ENCODE measurements around the gene FMNL1.
"Not testable (repeated sequence)": the region's sequence is repeated elsewhere in the genome, so short reads cannot be mapped to it uniquely, and the experiment has no call there.

The FMNL1 gene

DNA sequence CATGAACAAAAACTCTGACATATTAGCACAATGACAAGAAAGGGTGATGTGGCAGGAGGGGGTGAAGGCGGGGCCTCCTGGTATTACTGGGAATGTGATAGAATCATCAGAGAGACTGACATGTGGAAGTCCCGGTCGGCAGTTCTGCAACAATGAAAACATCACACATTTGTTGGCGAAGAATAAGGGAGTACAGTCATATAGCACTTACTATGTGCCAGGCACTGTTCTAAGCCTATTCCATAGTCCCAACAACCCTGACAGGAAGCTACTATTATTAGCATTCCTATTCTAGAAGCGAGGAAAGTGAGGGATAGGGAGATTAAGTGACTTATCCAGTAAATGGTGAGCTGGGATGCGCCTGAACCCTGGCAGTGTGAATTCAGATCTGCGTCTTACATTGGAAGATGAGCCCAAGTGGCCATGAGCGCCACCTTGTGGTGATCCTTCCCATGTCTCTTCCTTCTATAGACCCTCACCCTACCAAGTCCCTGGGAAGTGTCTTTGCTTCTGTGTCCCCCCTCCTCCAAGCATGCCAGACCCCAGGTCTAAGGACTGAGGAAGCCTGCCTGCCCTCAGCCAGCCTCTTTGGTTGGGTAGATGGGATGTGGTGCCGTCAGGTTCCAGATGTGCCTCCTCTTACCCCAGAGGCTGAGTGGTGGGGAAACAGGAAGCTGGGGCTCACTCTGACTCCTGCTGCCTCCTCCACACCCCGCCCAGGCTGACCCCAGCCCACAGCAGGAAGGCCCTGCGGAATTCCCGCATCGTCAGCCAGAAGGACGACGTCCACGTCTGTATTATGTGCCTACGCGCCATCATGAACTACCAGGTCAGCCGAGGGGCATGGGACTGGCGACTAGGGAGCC is 14.0 kb downstream of the FMNL1 start:
- peak; percentile 86 for DNase-seq (ENCODE audit: low spot score)

DNA sequence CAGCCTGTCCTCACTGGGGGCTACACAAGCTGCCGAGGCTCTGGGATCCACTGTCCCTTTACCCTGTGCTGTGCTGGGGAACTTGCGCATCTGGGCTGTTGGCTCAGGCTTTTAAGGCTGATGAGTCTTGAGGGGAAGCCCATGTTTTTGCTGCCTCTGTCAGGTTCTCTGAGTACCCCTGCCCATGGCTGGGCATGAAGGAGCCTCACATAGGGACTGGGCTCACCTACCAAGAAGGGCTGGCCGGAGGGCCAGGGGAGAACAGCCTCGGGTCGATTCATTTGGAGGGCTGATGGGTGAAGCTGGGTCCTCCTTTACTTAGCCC is 14.6 kb downstream of the FMNL1 start:
- no peak for DNase-seq (ENCODE audit: low spot score)

GRCh38 chr17:45237686-45238085 is 16.0 kb downstream of the FMNL1 start:
- DNase-seq (ENCODE audit: low spot score) = no peak

DNA sequence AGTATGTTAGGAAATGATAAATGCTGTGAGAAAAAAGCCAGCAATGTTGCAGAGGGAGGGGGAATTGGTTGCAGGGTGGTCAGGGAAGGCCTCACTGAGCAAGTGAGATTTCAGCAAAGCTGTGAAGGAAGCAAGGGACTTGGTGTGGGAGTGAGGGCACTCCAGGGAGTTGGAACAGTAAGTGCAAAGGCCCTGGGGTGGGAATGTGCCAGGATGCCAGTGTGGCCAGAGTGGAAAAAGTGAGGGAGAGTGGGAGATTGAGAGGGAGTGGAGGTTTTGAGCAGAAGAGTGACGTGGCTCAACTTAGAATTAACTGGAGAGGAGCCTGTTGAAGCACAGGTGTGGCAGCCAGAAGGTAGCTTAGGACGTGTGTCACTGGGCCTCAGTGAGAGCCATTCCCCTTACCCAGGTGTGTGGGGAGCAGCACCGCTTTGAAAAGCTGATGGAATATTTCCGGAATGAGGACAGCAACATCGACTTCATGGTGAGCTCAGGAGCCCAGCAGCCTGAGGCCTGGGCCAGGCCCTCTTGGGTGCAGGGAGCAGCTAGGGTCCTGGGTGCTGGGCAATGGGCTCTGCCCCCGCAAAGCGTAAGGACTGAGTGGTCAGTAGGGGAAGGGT is 16.6 kb downstream of the FMNL1 start:
- no peak for DNase-seq (ENCODE audit: low spot score)

GRCh38 chr17:45240905-45241327 is 19.2 kb downstream of the FMNL1 start:
- no peak for DNase-seq (ENCODE audit: low spot score)

DNA sequence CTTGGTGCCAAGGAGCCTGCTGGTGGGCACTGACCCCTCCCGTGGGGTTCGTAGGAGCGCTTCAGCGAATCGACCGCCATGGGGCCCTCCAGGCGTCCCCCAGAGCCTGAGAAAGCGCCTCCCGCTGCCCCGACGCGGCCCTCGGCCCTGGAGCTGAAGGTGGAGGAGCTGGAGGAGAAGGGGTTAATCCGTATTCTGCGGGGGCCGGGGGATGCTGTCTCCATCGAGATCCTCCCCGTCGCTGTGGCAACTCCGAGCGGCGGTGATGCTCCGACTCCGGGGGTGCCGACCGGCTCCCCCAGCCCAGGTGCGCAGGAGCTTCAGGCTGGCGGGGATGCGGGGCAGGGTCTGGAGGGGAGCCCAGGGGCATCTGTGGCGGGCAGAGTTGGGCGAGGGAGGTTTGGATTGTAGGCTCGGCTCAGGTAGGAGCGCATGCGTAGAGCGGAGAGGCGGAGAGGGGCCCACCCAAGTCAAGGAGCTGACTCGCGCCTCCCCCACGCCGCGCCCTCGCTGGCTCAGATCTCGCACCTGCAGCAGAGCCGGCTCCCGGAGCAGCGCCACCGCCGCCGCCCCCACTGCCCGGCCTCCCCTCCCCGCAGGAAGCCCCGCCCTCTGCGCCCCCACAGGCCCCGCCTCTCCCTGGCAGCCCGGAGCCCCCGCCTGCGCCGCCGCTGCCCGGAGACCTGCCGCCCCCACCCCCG is 19.8 kb downstream of the FMNL1 start:
- DNase-seq (ENCODE audit: low spot score) = no peak

DNA sequence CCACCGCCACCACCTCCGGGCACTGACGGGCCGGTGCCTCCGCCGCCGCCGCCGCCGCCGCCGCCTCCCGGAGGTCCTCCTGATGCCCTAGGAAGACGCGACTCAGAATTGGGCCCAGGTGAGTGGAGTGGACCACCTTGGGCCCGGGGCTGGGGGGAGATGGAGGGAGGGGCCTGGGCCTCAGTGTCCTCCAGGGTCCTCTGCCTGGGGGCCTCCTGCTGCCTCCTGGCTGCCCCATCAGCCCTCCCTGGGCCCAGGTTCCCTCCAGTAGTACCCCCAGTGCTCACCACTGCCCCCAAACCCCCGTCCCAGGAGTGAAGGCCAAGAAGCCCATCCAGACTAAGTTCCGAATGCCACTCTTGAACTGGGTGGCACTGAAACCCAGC is 20.3 kb downstream of the FMNL1 start:
- DNase-seq (ENCODE audit: low spot score) = no peak

- no peak for DNase-seq (ENCODE audit: low spot score)
These were observed 22.1 kb downstream of the FMNL1 start for GRCh38 chr17:45243750-45244149.

DNA sequence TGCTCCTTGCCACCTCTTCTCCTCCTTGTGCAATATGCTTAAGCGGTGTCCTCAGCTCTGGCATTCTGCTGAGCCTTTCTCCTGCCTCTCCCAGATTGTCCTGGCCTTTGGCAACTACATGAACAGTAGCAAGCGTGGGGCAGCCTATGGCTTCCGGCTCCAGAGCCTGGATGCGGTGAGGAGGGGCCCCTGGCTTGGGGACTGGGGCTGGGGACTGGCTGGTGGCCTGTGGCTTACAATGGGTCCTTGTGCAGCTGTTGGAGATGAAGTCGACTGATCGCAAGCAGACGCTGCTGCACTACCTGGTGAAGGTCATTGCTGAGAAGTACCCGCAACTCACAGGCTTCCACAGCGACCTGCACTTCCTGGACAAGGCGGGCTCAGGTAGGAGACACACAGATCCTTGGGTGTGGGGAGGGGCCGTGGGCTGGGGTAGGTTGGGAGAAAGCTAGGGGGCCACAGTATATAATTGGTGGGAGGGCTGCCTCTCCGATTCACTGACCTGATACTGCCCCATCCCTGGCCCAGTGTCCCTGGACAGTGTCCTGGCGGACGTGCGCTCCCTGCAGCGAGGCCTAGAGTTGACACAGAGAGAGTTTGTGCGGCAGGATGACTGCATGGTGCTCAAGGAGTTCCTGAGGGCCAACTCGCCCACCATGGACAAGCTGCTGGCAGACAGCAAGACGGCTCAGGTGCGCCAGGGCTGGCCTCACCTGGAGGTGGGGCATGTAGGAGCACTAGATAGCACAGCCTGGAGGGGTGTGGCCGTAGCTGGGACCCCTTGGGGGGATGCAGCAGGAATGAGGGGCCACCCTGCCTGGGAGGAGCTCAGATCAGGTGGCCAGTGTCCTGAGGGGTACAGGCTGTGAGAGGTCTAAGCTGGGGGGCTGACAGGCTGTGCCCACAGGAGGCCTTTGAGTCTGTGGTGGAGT is 23.3 kb downstream of the FMNL1 start:
- no peak for DNase-seq (ENCODE audit: low spot score)

- no peak for DNase-seq (ENCODE audit: low spot score)
These were observed 24.7 kb downstream of the FMNL1 start for GRCh38 chr17:45246338-45246737.

GRCh38 chr17:45246861-45247428 is 25.3 kb downstream of the FMNL1 start:
- DNase-seq (ENCODE audit: low spot score) = peak; percentile 93

GRCh38 chr17:45247429-45248131 is 25.9 kb downstream of the FMNL1 start:
- peak; percentile 100 for DNase-seq (ENCODE audit: low spot score)

- DNase-seq (ENCODE audit: low spot score) = peak; percentile 87
These were observed 26.7 kb downstream of the FMNL1 start for GRCh38 chr17:45248132-45248957.

DNA sequence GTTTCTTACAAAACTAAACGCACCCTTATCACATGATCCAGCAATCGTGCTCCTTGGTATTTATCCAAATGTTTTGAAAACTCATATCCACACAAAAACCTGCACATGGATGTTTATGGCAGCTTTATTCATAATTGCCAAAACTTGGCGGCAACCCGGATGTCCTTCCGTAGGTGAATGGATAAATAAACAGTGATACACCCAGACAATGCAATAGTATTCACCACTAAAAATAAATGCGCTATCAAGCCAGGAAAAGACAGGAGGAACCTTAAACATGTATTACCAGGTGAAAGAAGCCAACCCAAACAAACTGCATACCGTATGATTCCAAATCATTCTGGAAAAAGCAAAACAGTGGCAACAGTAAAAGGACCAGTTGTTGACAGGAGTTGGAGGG is 30.2 kb downstream of the FMNL1 start:
- DNase-seq (ENCODE audit: low spot score) = no peak

DNA sequence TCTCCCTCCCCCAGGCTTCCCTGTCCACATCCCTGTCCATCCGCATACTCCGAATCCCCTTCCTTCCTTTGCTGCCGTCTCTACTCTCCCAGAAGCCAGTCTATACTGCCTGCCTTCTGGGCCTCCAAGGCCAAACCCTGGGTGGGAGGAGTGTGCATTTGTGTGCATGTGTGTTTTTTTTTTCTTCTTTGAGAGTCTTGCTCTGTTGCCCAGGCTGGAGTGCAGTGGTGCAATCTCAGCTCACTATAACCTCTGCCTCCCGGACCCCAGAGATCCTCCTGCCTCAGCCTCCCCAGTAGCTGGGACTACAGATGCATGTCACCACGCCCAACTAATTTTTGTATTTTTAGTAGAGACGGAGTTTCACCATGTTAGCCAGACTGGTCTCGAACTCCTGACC is 31.6 kb downstream of the FMNL1 start:
- DNase-seq (ENCODE audit: low spot score) = not testable (repeated sequence)

GRCh38 chr17:45253879-45254278 is 32.2 kb downstream of the FMNL1 start:
- no peak for DNase-seq (ENCODE audit: low spot score)

DNA sequence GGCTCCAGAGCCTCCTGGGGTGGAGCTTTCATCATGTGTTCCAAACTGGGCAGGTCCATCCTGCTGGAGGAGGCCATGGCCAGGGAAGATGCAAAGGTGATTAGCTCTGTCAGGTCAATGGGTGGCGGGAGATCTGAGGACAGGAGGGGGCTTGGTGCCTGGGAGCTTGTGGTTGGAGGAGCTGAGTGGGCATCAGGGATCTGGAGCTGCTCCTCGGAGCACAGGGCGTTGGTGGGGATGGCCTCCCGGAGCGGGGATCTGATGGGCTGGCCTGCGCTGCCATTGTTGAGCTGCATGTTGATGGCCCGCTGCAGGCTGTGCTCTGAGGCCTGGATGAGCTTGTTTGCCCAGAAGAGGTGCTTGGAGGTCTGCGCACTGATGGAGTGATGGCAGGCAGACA is 33.7 kb downstream of the FMNL1 start:
- no peak for DNase-seq (ENCODE audit: low spot score)

- DNase-seq (ENCODE audit: low spot score) = no peak
These were observed 34.7 kb downstream of the FMNL1 start for GRCh38 chr17:45256114-45256966.

DNA sequence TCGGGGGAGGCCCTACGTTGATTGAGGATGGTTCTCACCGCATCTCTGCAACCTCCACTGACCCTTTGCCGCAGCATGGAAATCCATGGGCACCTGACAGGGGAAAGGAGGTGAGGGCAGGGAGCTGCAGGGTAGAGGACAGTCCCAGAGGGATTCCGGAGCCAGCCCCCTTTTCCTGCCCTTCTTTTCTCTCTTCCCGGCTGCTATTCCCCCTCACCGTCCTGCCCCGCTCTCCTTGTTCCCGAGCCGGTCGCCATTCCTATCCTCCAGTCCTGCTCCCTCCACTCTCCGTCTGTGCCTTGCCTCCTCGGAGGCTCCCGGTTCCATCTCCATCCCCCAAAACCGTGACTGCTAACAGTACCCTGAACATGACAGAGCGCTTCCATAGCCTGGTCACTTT is 35.4 kb downstream of the FMNL1 start:
- no peak for DNase-seq (ENCODE audit: low spot score)
